GM13976 (cell line): ENCODE results near the gene ZNF638.

Experiments used
- DNase-seq: peaks from one replicate; pipeline ENCODE4 v3.0.0; 2012; ENCODE audit warnings: low spot score
- in situ Hi-C: fragments of 300-500 bp; cut with MboI; formaldehyde crosslinking; loops from one replicate; pipeline ENCODE4 v1.12.0; 2022; ENCODE audit warnings: low sequenced_read_pairs, mixed read lengths, inconsistent platforms; ENCODE audit not compliant: unreplicated experiment
- TF ChIP-seq, protein P1 (sequence below): IDR thresholded peaks from 2 replicates; pipeline ENCODE4 v1.5.1; 2012; ENCODE audit warnings: borderline replicate concordance, mild to moderate bottlenecking; ENCODE audit not compliant: insufficient read depth; ENCODE audit errors: extremely low read depth, missing control alignments, control extremely low read depth

ZNF638 gene

GRCh38 chr2:71456617-71457016 lies 125.0 kb downstream of the ZNF638 start:
- TF ChIP-seq, protein P1, sequence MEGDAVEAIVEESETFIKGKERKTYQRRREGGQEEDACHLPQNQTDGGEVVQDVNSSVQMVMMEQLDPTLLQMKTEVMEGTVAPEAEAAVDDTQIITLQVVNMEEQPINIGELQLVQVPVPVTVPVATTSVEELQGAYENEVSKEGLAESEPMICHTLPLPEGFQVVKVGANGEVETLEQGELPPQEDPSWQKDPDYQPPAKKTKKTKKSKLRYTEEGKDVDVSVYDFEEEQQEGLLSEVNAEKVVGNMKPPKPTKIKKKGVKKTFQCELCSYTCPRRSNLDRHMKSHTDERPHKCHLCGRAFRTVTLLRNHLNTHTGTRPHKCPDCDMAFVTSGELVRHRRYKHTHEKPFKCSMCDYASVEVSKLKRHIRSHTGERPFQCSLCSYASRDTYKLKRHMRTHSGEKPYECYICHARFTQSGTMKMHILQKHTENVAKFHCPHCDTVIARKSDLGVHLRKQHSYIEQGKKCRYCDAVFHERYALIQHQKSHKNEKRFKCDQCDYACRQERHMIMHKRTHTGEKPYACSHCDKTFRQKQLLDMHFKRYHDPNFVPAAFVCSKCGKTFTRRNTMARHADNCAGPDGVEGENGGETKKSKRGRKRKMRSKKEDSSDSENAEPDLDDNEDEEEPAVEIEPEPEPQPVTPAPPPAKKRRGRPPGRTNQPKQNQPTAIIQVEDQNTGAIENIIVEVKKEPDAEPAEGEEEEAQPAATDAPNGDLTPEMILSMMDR = no peak
- DNase-seq = no peak
- in situ Hi-C loops = no loop called here

DNA sequence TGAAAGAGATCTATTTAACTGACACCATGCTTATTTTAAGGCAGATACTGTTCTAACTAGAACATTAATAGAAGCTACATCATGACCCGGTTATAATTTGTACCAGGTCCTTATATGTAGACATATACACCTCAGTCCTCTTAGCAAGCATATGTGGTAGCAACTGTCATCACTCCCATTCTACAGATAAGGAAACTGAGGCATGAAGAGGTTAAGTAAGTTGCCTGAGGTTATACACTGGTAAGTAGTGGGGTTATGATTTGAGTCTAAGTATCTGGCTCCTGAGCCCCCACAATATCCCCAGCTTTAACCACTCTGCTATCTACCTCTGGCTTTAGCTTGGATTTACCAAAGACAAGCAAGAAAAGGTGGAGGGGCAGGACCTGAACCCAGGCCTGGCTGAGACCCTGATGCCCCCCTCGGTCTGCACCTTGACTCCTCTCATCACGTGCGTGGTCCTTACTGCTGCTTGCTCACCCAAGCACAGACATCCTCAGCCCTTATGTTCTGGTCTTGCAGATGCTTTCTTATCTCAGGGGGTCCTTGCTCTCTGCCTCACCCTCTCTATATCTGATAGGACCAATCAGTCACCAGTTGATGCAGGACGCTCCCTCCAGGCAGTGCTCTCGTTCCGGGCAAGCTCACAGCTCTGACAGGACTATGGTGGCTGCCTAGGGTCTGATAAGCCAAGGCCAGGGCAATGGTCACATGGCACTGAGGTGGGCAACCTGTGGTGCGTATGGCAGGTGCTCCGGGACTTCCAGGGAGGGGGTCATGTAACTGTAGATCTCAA lies 125.7 kb downstream of the ZNF638 start:
- TF ChIP-seq, protein P1 = no peak
- DNase-seq = no peak
- in situ Hi-C loops = no loop called here

DNA sequence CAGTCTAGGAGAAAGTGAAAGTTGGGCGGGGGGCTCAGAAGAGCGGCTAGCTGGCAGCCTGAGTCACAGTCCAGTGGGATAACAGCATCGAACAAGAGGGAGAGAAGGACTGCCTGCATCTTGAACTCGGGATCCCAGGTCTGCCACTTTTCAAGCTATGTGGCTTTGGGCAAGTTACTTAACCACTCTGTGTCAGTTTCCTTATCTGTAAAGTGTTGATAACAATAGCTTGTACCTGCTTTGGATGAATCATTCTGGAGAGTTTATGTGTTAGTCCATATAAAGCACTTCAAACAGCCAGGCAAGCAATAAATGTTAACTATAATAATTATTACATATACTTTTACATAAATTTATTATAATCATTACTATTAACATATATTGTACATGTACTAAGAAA lies 126.3 kb downstream of the ZNF638 start:
- in situ Hi-C loops = no loop called here
- TF ChIP-seq, protein P1 = no peak

GRCh38 chr2:71458413-71459083 lies 127.0 kb downstream of the ZNF638 start:
- no peak for DNase-seq
- in situ Hi-C loops = no loop called here

More for the DNA sequence above, 126.3 kb downstream of the ZNF638 start:
- no peak for DNase-seq

DNA sequence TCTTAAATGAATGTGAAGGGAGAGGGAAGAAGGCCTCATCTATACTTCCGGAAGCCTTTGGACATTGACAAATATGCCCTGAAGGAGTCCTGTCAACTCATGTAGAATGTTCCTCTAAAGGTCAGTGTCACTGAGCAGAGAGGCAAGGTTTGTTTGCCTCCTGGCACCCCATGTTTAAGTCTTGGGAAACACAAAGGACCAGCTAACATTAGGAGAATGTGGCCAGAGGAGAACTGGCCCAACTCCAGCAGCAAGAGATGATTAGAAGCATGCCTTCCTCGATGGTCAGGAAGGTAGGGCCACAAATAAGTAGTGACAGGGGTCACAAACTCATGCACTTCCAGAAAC lies 127.5 kb downstream of the ZNF638 start:
- DNase-seq = no peak
- TF ChIP-seq, protein P1 = no peak
- in situ Hi-C loops = no loop called here

More at GRCh38 chr2:71458413-71459083, 127.0 kb downstream of the ZNF638 start:
- TF ChIP-seq, protein P1 = no peak

DNA sequence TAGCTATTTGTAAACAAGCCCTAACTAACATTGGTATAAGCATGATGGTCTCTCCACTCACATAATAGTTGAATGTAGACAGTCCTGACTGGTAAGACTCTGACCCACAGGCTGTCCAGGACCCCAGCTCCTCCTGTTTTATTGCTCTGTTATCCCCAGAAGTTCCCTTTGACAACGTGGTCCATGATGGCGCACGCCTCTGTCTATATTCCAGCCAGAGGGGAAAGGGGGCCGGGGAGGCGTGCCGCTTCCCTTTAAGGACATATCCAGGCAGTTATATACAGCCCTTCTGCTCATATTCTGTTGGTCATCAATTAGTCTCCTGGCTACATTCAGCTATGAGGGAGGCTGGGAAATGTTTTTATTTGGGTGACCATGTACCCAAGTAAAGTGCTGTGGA lies 128.5 kb downstream of the ZNF638 start:
- in situ Hi-C loops = no loop called here
- TF ChIP-seq, protein P1 = no peak
- no peak for DNase-seq
